ENCODE measurements around the gene CFI. TPM values are rescaled to one million over a fixed set of nuclear protein-coding genes. Genes with fewer than 3 reads are reported as not detected.

CFI gene
- total and polyA plus RNA-seq, 9 of the 15 experiments (the other 6 are each of a cell fraction or from before 2014, with no cell fraction given) = 0.30 to 8.4 (median 0.95) TPM

DNA sequence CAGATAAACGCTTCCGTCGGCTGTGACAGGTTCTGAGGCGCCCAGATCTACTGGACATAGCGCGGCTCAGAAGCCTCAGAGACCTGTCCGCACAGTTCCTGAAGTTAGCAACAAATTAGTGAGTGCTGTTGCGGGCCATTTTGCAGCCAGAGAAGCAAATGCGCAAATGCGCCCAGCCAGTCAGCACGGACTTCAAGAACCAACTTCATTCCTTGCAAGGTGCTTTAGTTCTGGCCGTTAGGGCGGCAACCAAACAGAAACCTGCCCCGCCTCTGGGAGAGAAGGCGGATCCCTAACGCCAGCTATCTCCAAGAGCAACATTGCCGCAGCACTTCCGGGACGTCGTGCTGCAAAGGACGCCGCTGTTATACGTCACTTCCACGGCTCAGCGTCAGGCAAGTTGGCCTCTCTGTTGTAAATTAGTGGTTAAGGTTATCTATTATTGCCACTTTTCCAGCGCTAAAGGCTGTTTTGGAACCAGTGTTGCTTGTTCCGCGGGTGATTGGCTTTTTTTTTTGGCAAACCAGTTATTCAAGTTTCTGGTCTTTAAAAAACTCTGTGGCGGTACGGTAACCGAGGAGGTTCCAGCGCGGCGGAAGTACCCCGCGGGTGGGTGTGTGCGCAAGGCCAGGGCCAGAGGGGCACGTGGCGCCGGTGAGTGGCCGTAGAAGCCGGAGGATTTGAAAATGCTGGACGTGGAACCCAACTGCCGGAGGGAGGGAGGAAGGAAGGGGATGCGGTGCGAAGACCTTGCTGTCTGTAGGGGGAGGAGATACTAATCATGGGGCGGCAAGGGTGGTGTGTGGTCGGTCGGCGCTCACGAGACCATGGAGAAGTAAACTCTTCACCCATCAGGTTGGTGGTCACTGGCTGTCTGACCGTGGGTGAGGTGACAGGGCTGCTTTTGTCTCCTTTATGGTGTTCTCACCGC lies 13.6 kb upstream of the CFI start, which contains the start of gene GAR1 (continued):
- TF ChIP-seq, protein P1, sequence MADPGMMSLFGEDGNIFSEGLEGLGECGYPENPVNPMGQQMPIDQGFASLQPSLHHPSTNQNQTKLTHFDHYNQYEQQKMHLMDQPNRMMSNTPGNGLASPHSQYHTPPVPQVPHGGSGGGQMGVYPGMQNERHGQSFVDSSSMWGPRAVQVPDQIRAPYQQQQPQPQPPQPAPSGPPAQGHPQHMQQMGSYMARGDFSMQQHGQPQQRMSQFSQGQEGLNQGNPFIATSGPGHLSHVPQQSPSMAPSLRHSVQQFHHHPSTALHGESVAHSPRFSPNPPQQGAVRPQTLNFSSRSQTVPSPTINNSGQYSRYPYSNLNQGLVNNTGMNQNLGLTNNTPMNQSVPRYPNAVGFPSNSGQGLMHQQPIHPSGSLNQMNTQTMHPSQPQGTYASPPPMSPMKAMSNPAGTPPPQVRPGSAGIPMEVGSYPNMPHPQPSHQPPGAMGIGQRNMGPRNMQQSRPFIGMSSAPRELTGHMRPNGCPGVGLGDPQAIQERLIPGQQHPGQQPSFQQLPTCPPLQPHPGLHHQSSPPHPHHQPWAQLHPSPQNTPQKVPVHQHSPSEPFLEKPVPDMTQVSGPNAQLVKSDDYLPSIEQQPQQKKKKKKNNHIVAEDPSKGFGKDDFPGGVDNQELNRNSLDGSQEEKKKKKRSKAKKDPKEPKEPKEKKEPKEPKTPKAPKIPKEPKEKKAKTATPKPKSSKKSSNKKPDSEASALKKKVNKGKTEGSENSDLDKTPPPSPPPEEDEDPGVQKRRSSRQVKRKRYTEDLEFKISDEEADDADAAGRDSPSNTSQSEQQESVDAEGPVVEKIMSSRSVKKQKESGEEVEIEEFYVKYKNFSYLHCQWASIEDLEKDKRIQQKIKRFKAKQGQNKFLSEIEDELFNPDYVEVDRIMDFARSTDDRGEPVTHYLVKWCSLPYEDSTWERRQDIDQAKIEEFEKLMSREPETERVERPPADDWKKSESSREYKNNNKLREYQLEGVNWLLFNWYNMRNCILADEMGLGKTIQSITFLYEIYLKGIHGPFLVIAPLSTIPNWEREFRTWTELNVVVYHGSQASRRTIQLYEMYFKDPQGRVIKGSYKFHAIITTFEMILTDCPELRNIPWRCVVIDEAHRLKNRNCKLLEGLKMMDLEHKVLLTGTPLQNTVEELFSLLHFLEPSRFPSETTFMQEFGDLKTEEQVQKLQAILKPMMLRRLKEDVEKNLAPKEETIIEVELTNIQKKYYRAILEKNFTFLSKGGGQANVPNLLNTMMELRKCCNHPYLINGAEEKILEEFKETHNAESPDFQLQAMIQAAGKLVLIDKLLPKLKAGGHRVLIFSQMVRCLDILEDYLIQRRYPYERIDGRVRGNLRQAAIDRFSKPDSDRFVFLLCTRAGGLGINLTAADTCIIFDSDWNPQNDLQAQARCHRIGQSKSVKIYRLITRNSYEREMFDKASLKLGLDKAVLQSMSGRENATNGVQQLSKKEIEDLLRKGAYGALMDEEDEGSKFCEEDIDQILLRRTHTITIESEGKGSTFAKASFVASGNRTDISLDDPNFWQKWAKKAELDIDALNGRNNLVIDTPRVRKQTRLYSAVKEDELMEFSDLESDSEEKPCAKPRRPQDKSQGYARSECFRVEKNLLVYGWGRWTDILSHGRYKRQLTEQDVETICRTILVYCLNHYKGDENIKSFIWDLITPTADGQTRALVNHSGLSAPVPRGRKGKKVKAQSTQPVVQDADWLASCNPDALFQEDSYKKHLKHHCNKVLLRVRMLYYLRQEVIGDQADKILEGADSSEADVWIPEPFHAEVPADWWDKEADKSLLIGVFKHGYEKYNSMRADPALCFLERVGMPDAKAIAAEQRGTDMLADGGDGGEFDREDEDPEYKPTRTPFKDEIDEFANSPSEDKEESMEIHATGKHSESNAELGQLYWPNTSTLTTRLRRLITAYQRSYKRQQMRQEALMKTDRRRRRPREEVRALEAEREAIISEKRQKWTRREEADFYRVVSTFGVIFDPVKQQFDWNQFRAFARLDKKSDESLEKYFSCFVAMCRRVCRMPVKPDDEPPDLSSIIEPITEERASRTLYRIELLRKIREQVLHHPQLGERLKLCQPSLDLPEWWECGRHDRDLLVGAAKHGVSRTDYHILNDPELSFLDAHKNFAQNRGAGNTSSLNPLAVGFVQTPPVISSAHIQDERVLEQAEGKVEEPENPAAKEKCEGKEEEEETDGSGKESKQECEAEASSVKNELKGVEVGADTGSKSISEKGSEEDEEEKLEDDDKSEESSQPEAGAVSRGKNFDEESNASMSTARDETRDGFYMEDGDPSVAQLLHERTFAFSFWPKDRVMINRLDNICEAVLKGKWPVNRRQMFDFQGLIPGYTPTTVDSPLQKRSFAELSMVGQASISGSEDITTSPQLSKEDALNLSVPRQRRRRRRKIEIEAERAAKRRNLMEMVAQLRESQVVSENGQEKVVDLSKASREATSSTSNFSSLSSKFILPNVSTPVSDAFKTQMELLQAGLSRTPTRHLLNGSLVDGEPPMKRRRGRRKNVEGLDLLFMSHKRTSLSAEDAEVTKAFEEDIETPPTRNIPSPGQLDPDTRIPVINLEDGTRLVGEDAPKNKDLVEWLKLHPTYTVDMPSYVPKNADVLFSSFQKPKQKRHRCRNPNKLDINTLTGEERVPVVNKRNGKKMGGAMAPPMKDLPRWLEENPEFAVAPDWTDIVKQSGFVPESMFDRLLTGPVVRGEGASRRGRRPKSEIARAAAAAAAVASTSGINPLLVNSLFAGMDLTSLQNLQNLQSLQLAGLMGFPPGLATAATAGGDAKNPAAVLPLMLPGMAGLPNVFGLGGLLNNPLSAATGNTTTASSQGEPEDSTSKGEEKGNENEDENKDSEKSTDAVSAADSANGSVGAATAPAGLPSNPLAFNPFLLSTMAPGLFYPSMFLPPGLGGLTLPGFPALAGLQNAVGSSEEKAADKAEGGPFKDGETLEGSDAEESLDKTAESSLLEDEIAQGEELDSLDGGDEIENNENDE (IDR thresholded peaks at IDR 0.05; ENCODE audit: low read depth, low read length) = no peak
- TF ChIP-seq, protein P2, sequence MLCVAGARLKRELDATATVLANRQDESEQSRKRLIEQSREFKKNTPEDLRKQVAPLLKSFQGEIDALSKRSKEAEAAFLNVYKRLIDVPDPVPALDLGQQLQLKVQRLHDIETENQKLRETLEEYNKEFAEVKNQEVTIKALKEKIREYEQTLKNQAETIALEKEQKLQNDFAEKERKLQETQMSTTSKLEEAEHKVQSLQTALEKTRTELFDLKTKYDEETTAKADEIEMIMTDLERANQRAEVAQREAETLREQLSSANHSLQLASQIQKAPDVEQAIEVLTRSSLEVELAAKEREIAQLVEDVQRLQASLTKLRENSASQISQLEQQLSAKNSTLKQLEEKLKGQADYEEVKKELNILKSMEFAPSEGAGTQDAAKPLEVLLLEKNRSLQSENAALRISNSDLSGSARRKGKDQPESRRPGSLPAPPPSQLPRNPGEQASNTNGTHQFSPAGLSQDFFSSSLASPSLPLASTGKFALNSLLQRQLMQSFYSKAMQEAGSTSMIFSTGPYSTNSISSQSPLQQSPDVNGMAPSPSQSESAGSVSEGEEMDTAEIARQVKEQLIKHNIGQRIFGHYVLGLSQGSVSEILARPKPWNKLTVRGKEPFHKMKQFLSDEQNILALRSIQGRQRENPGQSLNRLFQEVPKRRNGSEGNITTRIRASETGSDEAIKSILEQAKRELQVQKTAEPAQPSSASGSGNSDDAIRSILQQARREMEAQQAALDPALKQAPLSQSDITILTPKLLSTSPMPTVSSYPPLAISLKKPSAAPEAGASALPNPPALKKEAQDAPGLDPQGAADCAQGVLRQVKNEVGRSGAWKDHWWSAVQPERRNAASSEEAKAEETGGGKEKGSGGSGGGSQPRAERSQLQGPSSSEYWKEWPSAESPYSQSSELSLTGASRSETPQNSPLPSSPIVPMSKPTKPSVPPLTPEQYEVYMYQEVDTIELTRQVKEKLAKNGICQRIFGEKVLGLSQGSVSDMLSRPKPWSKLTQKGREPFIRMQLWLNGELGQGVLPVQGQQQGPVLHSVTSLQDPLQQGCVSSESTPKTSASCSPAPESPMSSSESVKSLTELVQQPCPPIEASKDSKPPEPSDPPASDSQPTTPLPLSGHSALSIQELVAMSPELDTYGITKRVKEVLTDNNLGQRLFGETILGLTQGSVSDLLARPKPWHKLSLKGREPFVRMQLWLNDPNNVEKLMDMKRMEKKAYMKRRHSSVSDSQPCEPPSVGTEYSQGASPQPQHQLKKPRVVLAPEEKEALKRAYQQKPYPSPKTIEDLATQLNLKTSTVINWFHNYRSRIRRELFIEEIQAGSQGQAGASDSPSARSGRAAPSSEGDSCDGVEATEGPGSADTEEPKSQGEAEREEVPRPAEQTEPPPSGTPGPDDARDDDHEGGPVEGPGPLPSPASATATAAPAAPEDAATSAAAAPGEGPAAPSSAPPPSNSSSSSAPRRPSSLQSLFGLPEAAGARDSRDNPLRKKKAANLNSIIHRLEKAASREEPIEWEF (CRISPR knock-in tag; IDR thresholded peaks at IDR 0.05) = no peak
- TF ChIP-seq, protein P3, sequence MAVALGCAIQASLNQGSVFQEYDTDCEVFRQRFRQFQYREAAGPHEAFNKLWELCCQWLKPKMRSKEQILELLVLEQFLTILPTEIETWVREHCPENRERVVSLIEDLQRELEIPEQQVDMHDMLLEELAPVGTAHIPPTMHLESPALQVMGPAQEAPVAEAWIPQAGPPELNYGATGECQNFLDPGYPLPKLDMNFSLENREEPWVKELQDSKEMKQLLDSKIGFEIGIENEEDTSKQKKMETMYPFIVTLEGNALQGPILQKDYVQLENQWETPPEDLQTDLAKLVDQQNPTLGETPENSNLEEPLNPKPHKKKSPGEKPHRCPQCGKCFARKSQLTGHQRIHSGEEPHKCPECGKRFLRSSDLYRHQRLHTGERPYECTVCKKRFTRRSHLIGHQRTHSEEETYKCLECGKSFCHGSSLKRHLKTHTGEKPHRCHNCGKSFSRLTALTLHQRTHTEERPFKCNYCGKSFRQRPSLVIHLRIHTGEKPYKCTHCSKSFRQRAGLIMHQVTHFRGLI (CRISPR knock-in tag; IDR thresholded peaks at IDR 0.05) = no peak
- TF ChIP-seq, protein P4, sequence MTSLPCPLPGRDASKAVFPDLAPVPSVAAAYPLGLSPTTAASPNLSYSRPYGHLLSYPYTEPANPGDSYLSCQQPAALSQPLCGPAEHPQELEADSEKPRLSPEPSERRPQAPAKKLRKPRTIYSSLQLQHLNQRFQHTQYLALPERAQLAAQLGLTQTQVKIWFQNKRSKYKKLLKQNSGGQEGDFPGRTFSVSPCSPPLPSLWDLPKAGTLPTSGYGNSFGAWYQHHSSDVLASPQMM (CRISPR knock-in tag; IDR thresholded peaks at IDR 0.05) = no peak
- TF ChIP-seq STAG1 (CRISPR knock-in tag; IDR thresholded peaks at IDR 0.05; ENCODE audit: borderline replicate concordance) = no peak
- no peak for TF ChIP-seq NELFE (IDR thresholded peaks at IDR 0.05; ENCODE audit: insufficient read depth, insufficient read length)

All from K562 (cell line).